K562 (cell line): ENCODE measurements around the gene LRRC27. TPM values are rescaled to one million over a fixed set of nuclear protein-coding genes. Genes with fewer than 3 reads are reported as not detected.

Experiments used
- ATAC-seq: fragments of 200-7000 bp; cut with Tn5 transposase; 3 replicates; pipeline ENCODE4 v1.9.1; 2020; ENCODE audit warnings: moderate library complexity
- BruUV-seq: library from RNA; stranded (reverse); fragments of 400-500 nt; replicated peaks from 2 replicates; lab custom pipeline; 2021; lab: Mats Ljungman, UMichigan
- CTCF ChIA-PET: fragments of 300-600 bp; formaldehyde crosslinking; extraction: SDS; loops from one replicate; lab custom pipeline; 2021; ENCODE audit warnings: low intra/inter-chr PET ratio; lab: Yijun Ruan, JAX
- POLR2A ChIA-PET: fragments of 300-600, 350-650 bp; sonication (Branson Sonifier 250); formaldehyde crosslinking; extraction: SDS; loops from one replicate; lab custom pipeline; 2021; ENCODE audit warnings: antibody characterized with exemption, inconsistent platforms; lab: Yijun Ruan, JAX
- DNase-seq, 4 experiments: peaks; one replicate each; pipeline versions ENCODE4 v3.0.0 to v3.0.0-alpha.2; 2011 to 2018; ENCODE audit warnings: low spot score in 3 of 4, mixed read lengths in 3 of 4; ENCODE audit errors: extremely low read depth in 1 of 4
- FAIRE-seq: peaks from 2 replicates; lab custom pipeline; 2011; peaks lifted over from hg19 to GRCh38; lab: Jason Lieb, UNC
- H2AFZ ChIP-seq: 2 replicates; pipeline ENCODE4 v1.6.0; 2011; ENCODE audit warnings: low read depth, low read length, control low read depth, inconsistent platforms
- H3K27ac ChIP-seq: fragments of 200-600 bp; 3 replicates; pipeline ENCODE4 v1.8.0; 2011; ENCODE audit warnings: low read depth, mild to moderate bottlenecking, control low read depth, inconsistent platforms, low read length, moderate library complexity, mixed read lengths; ENCODE audit errors: extremely low read depth
- H3K27me3 ChIP-seq, 2 experiments: fragments of 300-600 bp in 1 of 2; 2 replicates in 1 of 2; 3 replicates in 1 of 2; pipeline versions ENCODE4 v1.6.0 to v1.8.0; 2011; ENCODE audit warnings: inconsistent platforms in 2 of 2, low read length in 2 of 2, mild to moderate bottlenecking in 1 of 2, mixed read lengths in 1 of 2, moderate library complexity in 1 of 2; ENCODE audit not compliant: control insufficient read depth in 2 of 2, insufficient read depth in 2 of 2
- H3K36me3 ChIP-seq: fragments of 300-600 bp; 3 replicates; pipeline ENCODE4 v1.8.0; 2011; ENCODE audit warnings: mild to moderate bottlenecking, low read length, inconsistent platforms; ENCODE audit not compliant: control insufficient read depth, insufficient read depth
- H3K4me1 ChIP-seq, 2 experiments: fragments of 200-600 bp in 1 of 2; replicated peaks in 1 of 2; 2 replicates in 1 of 2; 3 replicates in 1 of 2; pipeline versions ENCODE4 v1.5.1 to v1.8.0; 2011; ENCODE audit warnings: inconsistent platforms in 2 of 2, low read length in 2 of 2, mild to moderate bottlenecking in 1 of 2, mixed read lengths in 1 of 2, moderate library complexity in 1 of 2; ENCODE audit not compliant: control insufficient read depth in 2 of 2, insufficient read depth in 2 of 2
- H3K4me2 ChIP-seq: 2 replicates; pipeline ENCODE4 v1.6.1; 2011; ENCODE audit warnings: low read length, control low read depth, inconsistent platforms, mixed read lengths; ENCODE audit not compliant: insufficient read depth
- H3K4me3 ChIP-seq: fragments of 200-600 bp; sonication (generic), shearing (Covaris generic); 2 replicates; pipeline ENCODE4 v1.5.1; 2016; ENCODE audit warnings: control low read depth, inconsistent platforms
- H3K79me2 ChIP-seq: fragments of 200-600 bp; 3 replicates; pipeline ENCODE4 v1.8.0; 2011; ENCODE audit warnings: low read length, inconsistent platforms; ENCODE audit not compliant: control insufficient read depth, insufficient read depth
- H3K9ac ChIP-seq, 2 experiments: 2 replicates each; pipeline versions ENCODE4 v1.6.0 to v1.6.1; 2011; ENCODE audit warnings: low read depth in 2 of 2, low read length in 2 of 2, control low read depth in 1 of 2, inconsistent platforms in 1 of 2, mild to moderate bottlenecking in 1 of 2, mixed read lengths in 1 of 2; ENCODE audit not compliant: insufficient read depth in 1 of 2
- H3K9me1 ChIP-seq: one replicate; pipeline ENCODE4 v1.6.0; 2011; ENCODE audit warnings: inconsistent platforms, mild to moderate bottlenecking, low read length, moderate library complexity; ENCODE audit not compliant: control insufficient read depth, insufficient read depth
- H3K9me3 ChIP-seq: replicated peaks from 2 replicates; pipeline ENCODE4 v1.5.1; 2011; ENCODE audit warnings: low read depth, low read length, inconsistent platforms; ENCODE audit not compliant: control insufficient read depth, insufficient read depth
- H4K20me1 ChIP-seq: replicated peaks from 2 replicates; pipeline ENCODE4 v1.6.1; 2011; ENCODE audit warnings: low read length, inconsistent platforms, mixed read lengths; ENCODE audit not compliant: control insufficient read depth, insufficient read depth
- ERF ChIP-seq: fragments of 450-650 bp; formaldehyde crosslinking; IDR thresholded peaks from 2 replicates; pipeline ENCODE4 v1.4.0; 2020; ENCODE audit warnings: mild to moderate bottlenecking, mixed read lengths
- LCOR ChIP-seq: sonication (generic); formaldehyde crosslinking; IDR thresholded peaks from 2 replicates; pipeline ENCODE4 v1.8.0; 2022; ENCODE audit warnings: mild to moderate bottlenecking, missing genetic modification reagents
- NCOR1 ChIP-seq: fragments of 450-650 bp; IDR thresholded peaks from 2 replicates; pipeline ENCODE4 v1.6.1; 2016; ENCODE audit warnings: mild to moderate bottlenecking, moderate library complexity
- SMARCA4 ChIP-seq: fragments of 450-650 bp; IDR thresholded peaks from 2 replicates; pipeline ENCODE4 v1.6.1; 2016
- ZNF143 ChIP-seq: sonication (generic); formaldehyde crosslinking; IDR thresholded peaks from 2 replicates; pipeline ENCODE4 v1.9.0; 2022; ENCODE audit warnings: mild to moderate bottlenecking, missing genetic modification reagents
- ZNF780A ChIP-seq: fragments of 250-450 bp; sonication (Bioruptor Pico); IDR thresholded peaks from 2 replicates; pipeline ENCODE4 v1.5.0; 2021; ENCODE audit warnings: mild to moderate bottlenecking
- WGBS: fragments of 100-300 bp; shearing (Covaris generic); methylation state at CpG from one replicate; pipeline ENCODE4 v1.1.6; 2016; ENCODE audit warnings: low coverage, mixed read lengths; ENCODE audit not compliant: insufficient coverage; ENCODE audit errors: missing lambda C conversion rate; 5-methylcytosine and 5-hydroxymethylcytosine counted together
- in situ Hi-C: fragments of 300-500 bp; cut with MboI; formaldehyde crosslinking; loops from 4 replicates; pipeline ENCODE4 v1.15.0; 2018; ENCODE audit warnings: inconsistent platforms, mixed read lengths
- intact Hi-C: fragments of 100-400 bp; cut with micrococcal nuclease; formaldehyde crosslinking; loops from 2 replicates; pipeline ENCODE4 v1.14.2; 2022
- polyA plus RNA-seq, 8 experiments: library from polyadenylated mRNA; depleted of rRNA in 4 of 8; stranded (reverse) in 5 of 8; unstranded in 3 of 8; fragments of >200 nt; fragmentation: Nextera tagmentation in 2 of 8; fragmentation: Illumina TruSeq in 1 of 8; extraction: Ambion mirVana in 2 of 8; extraction: Trizol in 1 of 8; gene quantifications; 2 replicates each; pipeline versions ENCODE4 v1.2.1 to v1.2.3, GENCODE V29; 2011 to 2014; ENCODE audit warnings: inconsistent platforms in 1 of 8, missing spikeins in 1 of 8
- total RNA-seq, 7 experiments: library from RNA; depleted of rRNA in 6 of 7; stranded (reverse); fragments of >200 nt in 6 of 7; fragmentation: Illumina TruSeq in 2 of 7; extraction: Trizol in 2 of 7; gene quantifications; 2 replicates each; pipeline versions ENCODE4 v1.2.1 to v1.2.3, GENCODE V29; 2011 to 2021; ENCODE audit warnings: low replicate concordance in 1 of 7
- TF ChIP-seq, protein P1 (sequence below), 2 experiments: fragments of 450-650 bp; formaldehyde crosslinking in 1 of 2; IDR thresholded peaks; 2 replicates each; pipeline versions ENCODE4 v1.4.0 to v1.6.1; 2014 to 2020; ENCODE audit warnings: mild to moderate bottlenecking in 2 of 2, borderline replicate concordance in 1 of 2, low read depth in 1 of 2

Gene LRRC27
- total and polyA plus RNA-seq, 9 of the 15 experiments (the other 6 are each of a cell fraction or from before 2014, with no cell fraction given): 0.10 to 2.7 (median 1.4) TPM

DNA sequence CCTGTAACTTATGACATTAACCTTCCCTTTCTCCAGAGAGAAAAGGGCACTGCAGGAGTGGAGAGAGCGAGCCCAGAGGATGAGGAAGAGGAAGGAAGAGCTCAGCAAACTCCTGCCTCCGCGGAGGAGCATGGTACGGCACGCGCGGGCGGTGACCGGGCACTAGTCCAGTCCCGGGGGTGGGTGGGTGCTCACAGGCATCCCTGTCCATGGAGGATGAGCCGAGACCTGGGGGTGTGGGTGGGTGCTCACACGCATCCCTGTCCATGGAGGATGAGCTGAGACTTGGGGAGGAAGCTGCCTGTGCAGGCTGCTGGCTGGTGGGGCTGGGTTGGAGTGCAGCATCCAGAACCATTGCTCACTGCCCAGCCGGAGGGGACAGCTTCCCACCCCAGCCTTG, 23.8 kb downstream of the LRRC27 start:
- no peak overlapping the region for H3K4me3 ChIP-seq
- H3K4me2 ChIP-seq: no peak overlapping the region
- no peak overlapping the region for H2AFZ ChIP-seq
- TF ChIP-seq SMARCA4: no peak
- TF ChIP-seq, all 486 proteins: peak for 0
- 57% methylated on average over 9 of the region's 13 CpGs for WGBS
- no peak overlapping the region for H3K27ac ChIP-seq
- no peaks in the 10 kb centered on the region for H4K20me1 ChIP-seq
- BruUV-seq: no TSS peak
- H3K9me3 ChIP-seq: no peaks in the 10 kb centered on the region
- ATAC-seq (no peak), FAIRE-seq (no peak), DNase-seq (no peak)
- H3K36me3 ChIP-seq: no peaks in the 10 kb centered on the region
- no peaks in the 10 kb centered on the region for H3K79me2 ChIP-seq
- H3K4me1 ChIP-seq: peaks cover 0 to 34% of the 10 kb centered on the region in 2 experiments; a peak in 2 of 5 replicates
- ChIA-PET POLR2A (interaction anchor here (1.0 kb wide), 1 partner anchor 193 kb away, joined by 3 read pairs; no protein-coding TSS in a partner anchor), CTCF (no interaction called here)
- in situ Hi-C loops: no loop called here
- intact Hi-C loops: no loop called here
- no peak overlapping the region for H3K9ac ChIP-seq
- H3K9me1 ChIP-seq: no peaks in the 10 kb centered on the region
- H3K27me3 ChIP-seq: no peaks in the 10 kb centered on the region; a peak in 1 of 5 replicates

DNA sequence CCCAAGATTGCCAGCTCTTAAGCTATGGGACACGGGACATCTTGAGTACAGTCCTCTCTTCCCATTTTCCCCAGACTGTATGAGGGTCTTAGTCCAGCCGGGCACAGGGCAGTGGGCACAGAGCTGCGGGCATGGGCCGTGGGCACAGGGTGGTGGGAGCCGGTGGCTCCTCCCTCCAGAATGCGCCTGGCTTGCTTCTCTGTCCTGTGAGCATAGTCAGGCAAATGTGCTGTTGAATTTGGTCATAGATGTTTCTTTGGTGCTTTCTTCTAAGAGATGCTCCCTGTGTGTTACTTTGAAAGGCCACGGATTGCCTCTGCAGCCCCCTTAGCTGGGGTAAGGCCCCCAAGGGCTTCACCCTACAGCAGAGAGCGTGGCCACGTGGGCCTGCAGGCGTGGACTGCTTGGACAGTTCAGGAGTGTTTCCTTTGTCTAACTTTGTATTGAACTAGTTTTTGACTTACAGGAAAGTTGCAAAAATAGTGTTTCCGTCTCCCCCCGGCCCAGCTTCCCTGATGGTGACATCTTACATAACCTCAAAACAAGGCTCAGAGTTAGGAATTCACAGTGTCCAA, 24.7 kb downstream of the LRRC27 start:
- 13% methylated on average over 11 of the region's 12 CpGs for WGBS
- POLR2A ChIA-PET: interaction anchor here (1.0 kb wide), 1 partner anchor 193 kb away, joined by 3 read pairs; no protein-coding TSS in a partner anchor
- Histone ChIP-seq H3K79me2 (no peaks in the 10 kb centered on the region), H3K36me3 (no peaks in the 10 kb centered on the region), H3K9me1 (no peaks in the 10 kb centered on the region), H3K27me3 (no peaks in the 10 kb centered on the region; a peak in 1 of 5 replicates), H3K4me2 (no peak overlapping the region), H3K27ac (no peak overlapping the region), H4K20me1 (no peaks in the 10 kb centered on the region), H3K4me1 (peaks cover 0 to 34% of the 10 kb centered on the region in 2 experiments; a peak in 2 of 5 replicates), H3K4me3 (no peak overlapping the region), H3K9ac (no peak overlapping the region), H2AFZ (no peak overlapping the region), H3K9me3 (no peaks in the 10 kb centered on the region)
- no TSS peak for BruUV-seq
- ATAC-seq (no peak), FAIRE-seq (no peak), DNase-seq (no peak)
- in situ Hi-C loops: no loop called here
- intact Hi-C loops: no loop called here
- CTCF ChIA-PET: no interaction called here
- no peak for TF ChIP-seq ERF (CRISPR knock-in tag)
- TF ChIP-seq, protein P1, sequence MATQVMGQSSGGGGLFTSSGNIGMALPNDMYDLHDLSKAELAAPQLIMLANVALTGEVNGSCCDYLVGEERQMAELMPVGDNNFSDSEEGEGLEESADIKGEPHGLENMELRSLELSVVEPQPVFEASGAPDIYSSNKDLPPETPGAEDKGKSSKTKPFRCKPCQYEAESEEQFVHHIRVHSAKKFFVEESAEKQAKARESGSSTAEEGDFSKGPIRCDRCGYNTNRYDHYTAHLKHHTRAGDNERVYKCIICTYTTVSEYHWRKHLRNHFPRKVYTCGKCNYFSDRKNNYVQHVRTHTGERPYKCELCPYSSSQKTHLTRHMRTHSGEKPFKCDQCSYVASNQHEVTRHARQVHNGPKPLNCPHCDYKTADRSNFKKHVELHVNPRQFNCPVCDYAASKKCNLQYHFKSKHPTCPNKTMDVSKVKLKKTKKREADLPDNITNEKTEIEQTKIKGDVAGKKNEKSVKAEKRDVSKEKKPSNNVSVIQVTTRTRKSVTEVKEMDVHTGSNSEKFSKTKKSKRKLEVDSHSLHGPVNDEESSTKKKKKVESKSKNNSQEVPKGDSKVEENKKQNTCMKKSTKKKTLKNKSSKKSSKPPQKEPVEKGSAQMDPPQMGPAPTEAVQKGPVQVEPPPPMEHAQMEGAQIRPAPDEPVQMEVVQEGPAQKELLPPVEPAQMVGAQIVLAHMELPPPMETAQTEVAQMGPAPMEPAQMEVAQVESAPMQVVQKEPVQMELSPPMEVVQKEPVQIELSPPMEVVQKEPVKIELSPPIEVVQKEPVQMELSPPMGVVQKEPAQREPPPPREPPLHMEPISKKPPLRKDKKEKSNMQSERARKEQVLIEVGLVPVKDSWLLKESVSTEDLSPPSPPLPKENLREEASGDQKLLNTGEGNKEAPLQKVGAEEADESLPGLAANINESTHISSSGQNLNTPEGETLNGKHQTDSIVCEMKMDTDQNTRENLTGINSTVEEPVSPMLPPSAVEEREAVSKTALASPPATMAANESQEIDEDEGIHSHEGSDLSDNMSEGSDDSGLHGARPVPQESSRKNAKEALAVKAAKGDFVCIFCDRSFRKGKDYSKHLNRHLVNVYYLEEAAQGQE (IDR thresholded peaks at IDR 0.05; ENCODE audit: borderline replicate concordance): no peak
- TF ChIP-seq, protein P1 (CRISPR knock-in tag; IDR thresholded peaks at IDR 0.05; ENCODE audit: low read depth): no peak
- no peak for TF ChIP-seq LCOR (CRISPR knock-in tag)
- TF ChIP-seq NCOR1: no peak
- no peak for TF ChIP-seq ZNF780A (CRISPR knock-in tag)
- no peak for TF ChIP-seq ZNF143 (CRISPR knock-in tag)
